Lower leg skin (tissue), 4 donors: ENCODE measurements around the gene TMC4. TPM values are rescaled to one million over a fixed set of nuclear protein-coding genes. Genes with fewer than 3 reads are reported as not detected.

Source experiments
- DNase-seq, 2 donors: peaks; one replicate each; pipeline ENCODE4 v3.0.0-alpha.2; 2019; ENCODE audit warnings: low spot score in 2 of 2
- H3K4me3 ChIP-seq: fragments of 200-600 bp; sonication (generic); 2 replicates; pipeline ENCODE4 v1.5.1; 2017; ENCODE audit warnings: mild to moderate bottlenecking, low read depth; ENCODE audit not compliant: poor library complexity, severe bottlenecking
- POLR2A ChIP-seq, 2 donors: fragments of 450-650 bp; IDR thresholded peaks; one replicate each; pipeline ENCODE4 v1.6.1; 2016 to 2017; ENCODE audit warnings: antibody characterized with exemption in 2 of 2, mild to moderate bottlenecking in 1 of 2, moderate library complexity in 1 of 2
- WGBS, 2 donors: methylation state at CpG; one replicate each; pipeline ENCODE4 v1.1.5; 2018; 5-methylcytosine and 5-hydroxymethylcytosine counted together
- intact Hi-C: fragments of 100-400 bp; cut with DNase I; formaldehyde crosslinking; loops from one replicate; pipeline ENCODE4 v1.15.0; 2023; ENCODE audit warnings: low total_unique reads
- total RNA-seq, 4 donors: library from RNA; depleted of rRNA; stranded (reverse); fragments of >200 nt; gene quantifications; one replicate each; pipeline ENCODE4 v1.1.0, GENCODE V29; 2016
- TF ChIP-seq, protein P1 (sequence below), 3 donors: fragments of 450-650 bp; IDR thresholded peaks; one replicate each; pipeline ENCODE4 v1.5.1; 2016; ENCODE audit warnings: antibody characterized with exemption in 3 of 3, mild to moderate bottlenecking in 3 of 3, moderate library complexity in 2 of 3

Gene TMC4
- total RNA-seq, 4 donors from 2014 or later: 2.4 to 9.3 (median 6.3) TPM

GRCh38 chr19:54137699-54138488 is 35.1 kb downstream of the TMC4 start, which contains the start of gene CNOT3:
Gene CNOT3, plus strand, starts transcription at chr19:54137762. Its CDS starts 5,217 bp downstream, at chr19:54142979.
- peak within 1 kb of the TSS; percentile 91 for H3K4me3 ChIP-seq
- peak in 1 of 2 donors; percentile 92 for DNase-seq
- 0% methylated on average over 31 to 50 of the region's 103 CpGs for WGBS, 2 donors
- intact Hi-C loops: no loop called here
- TF ChIP-seq, protein P1, sequence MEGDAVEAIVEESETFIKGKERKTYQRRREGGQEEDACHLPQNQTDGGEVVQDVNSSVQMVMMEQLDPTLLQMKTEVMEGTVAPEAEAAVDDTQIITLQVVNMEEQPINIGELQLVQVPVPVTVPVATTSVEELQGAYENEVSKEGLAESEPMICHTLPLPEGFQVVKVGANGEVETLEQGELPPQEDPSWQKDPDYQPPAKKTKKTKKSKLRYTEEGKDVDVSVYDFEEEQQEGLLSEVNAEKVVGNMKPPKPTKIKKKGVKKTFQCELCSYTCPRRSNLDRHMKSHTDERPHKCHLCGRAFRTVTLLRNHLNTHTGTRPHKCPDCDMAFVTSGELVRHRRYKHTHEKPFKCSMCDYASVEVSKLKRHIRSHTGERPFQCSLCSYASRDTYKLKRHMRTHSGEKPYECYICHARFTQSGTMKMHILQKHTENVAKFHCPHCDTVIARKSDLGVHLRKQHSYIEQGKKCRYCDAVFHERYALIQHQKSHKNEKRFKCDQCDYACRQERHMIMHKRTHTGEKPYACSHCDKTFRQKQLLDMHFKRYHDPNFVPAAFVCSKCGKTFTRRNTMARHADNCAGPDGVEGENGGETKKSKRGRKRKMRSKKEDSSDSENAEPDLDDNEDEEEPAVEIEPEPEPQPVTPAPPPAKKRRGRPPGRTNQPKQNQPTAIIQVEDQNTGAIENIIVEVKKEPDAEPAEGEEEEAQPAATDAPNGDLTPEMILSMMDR (IDR thresholded peaks at IDR 0.05): no peak
- peak in 1 of 2 donors; percentile 62 for TF ChIP-seq POLR2A (IDR thresholded peaks at IDR 0.05)

GRCh38 chr19:54136864-54137698 is 35.9 kb downstream of the TMC4 start:
- intact Hi-C loops: no loop called here
- DNase-seq: peak; percentile 100
- 1% methylated on average over 46 of the region's 46 CpGs for WGBS, 2 donors
- no peak overlapping the region for H3K4me3 ChIP-seq
- TF ChIP-seq, protein P1 (IDR thresholded peaks at IDR 0.05): no peak
- no peak for TF ChIP-seq POLR2A (IDR thresholded peaks at IDR 0.05)

DNA sequence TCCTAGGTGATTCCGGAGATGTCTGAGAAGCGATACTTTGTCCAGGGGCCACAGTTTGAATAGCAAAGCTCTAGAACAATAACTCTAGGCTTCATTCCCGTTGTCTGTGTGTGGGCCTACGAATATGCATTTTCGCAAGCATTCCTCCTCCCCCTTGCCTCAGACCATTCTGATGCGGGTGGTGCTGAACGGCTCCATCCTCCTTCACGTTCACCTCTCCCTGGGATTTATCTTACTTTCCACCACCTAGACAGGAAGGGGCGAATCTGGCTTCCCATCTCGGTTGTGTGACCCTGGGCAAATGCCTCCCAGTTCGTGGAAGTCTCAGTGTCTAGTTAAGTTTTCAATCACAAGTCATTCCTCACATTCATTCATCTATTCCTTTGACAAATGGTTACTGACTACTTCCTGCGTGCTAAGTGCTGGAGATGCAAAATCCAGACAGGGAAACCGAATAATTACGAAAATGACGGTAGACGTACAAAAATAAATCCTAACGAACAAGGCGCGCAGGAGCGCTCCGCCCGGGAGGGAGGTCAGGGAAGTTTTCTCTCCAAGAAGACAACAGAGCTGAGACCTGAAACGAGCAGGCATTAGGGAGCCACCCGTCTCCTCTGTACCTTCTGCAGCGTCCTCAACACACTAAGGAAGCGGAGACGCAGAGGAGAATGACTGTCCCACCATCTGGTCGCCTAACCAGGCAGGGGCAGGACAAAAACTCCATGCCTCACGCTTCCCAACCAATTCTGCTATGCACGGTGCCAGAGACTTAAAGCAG is 36.7 kb downstream of the TMC4 start:
- no peak for DNase-seq
- 4 to 5% methylated on average over 30 of the region's 30 CpGs for WGBS, 2 donors
- no peak for TF ChIP-seq POLR2A (IDR thresholded peaks at IDR 0.05)
- TF ChIP-seq, protein P1 (IDR thresholded peaks at IDR 0.05): no peak
- intact Hi-C loops: no loop called here
- H3K4me3 ChIP-seq: no peak overlapping the region

- H3K4me3 ChIP-seq: no peak overlapping the region
- TF ChIP-seq, protein P1 (IDR thresholded peaks at IDR 0.05): no peak
- no peak for TF ChIP-seq POLR2A (IDR thresholded peaks at IDR 0.05)
- intact Hi-C loops: no loop called here
- no peak for DNase-seq
- WGBS, 2 donors: 41 to 64% methylated on average over 2 of the region's 2 CpGs
Measured at GRCh38 chr19:54133957-54134590, 38.9 kb downstream of the TMC4 start.

DNA sequence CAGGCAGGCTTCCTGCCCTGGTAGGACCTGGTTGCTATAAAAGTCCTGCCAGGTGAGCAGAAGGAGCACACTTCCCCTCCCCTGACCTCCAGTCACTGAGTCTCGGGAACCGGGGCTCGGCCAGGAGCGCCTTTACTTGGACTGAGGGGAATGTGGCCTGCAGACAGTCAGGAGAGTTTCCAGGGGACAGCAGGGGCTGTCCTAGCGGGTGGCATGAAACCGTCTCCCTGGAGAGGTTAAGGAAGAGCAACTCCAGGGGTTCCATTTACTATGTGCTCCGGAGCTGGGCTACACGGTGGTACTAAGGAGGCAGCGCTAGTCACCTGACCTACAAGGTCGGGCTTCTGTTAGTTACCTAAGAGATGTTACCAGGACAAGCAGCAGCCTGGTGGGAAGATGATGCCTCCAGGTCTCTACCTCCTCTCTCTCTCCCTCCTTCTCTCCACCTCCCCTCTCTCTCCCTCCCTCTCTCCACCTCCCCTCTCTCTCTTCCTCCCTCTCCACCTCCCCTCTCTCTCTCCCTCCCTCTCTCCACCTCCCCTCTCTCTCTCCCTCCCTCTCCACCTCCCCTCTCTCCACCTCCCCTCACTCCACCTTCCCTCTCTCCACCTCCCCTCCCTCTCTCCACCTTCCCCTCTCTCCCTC is 39.5 kb downstream of the TMC4 start:
- no peak for DNase-seq
- TF ChIP-seq, protein P1 (IDR thresholded peaks at IDR 0.05): no peak
- no peak for TF ChIP-seq POLR2A (IDR thresholded peaks at IDR 0.05)
- intact Hi-C loops: no loop called here
- WGBS, 2 donors: 59 to 60% methylated on average over 8 to 10 of the region's 10 CpGs
- no peak overlapping the region for H3K4me3 ChIP-seq
